GM23338 (cell line): ENCODE results near the gene TYMP. TPM values are rescaled to one million over a fixed set of nuclear protein-coding genes. Genes with fewer than 3 reads are reported as not detected.

Experiments
- ATAC-seq: fragments of 200-7000 bp; cut with Tn5 transposase; 3 replicates; pipeline ENCODE4 v1.9.1; 2020
- DNase-seq: peaks from one replicate; pipeline ENCODE4 v3.0.0-alpha.2; 2015; ENCODE audit warnings: low spot score
- H2AFZ ChIP-seq: fragments of 200-600 bp; sonication (generic); 2 replicates; pipeline ENCODE4 v1.8.0; 2016; ENCODE audit warnings: antibody characterized with exemption, mild to moderate bottlenecking, moderate library complexity
- H3F3A ChIP-seq: fragments of 200-600 bp; sonication (generic); replicated peaks from 2 replicates; pipeline ENCODE4 v1.8.0; 2017; ENCODE audit warnings: antibody characterized with exemption, mixed run types, low read depth
- H3K27ac ChIP-seq: fragments of 200-600 bp; sonication (generic); 2 replicates; pipeline ENCODE4 v1.6.1; 2016; ENCODE audit warnings: low read depth
- H3K27me3 ChIP-seq: fragments of 200-600 bp; sonication (generic); 2 replicates; pipeline ENCODE4 v1.8.0; 2016; ENCODE audit warnings: mild to moderate bottlenecking, mixed run types, moderate library complexity; ENCODE audit not compliant: insufficient read depth
- H3K36me3 ChIP-seq: fragments of 200-600 bp; sonication (generic); 2 replicates; pipeline ENCODE4 v1.8.0; 2016; ENCODE audit warnings: mild to moderate bottlenecking; ENCODE audit not compliant: insufficient read depth
- H3K4me1 ChIP-seq: fragments of 200-600 bp; sonication (generic); 2 replicates; pipeline ENCODE4 v1.8.0; 2016; ENCODE audit warnings: mild to moderate bottlenecking, moderate library complexity; ENCODE audit not compliant: insufficient read depth
- H3K4me2 ChIP-seq: fragments of 200-600 bp; sonication (generic); 2 replicates; pipeline ENCODE4 v1.7.1; 2017; ENCODE audit warnings: mixed run types
- H3K4me3 ChIP-seq: fragments of 200-600 bp; sonication (generic); 2 replicates; pipeline ENCODE4 v1.6.1; 2016; ENCODE audit warnings: mixed run types
- H3K79me2 ChIP-seq: fragments of 200-600 bp; sonication (generic); replicated peaks from 2 replicates; pipeline ENCODE4 v1.8.0; 2017; ENCODE audit warnings: mild to moderate bottlenecking; ENCODE audit not compliant: insufficient read depth
- H3K9me2 ChIP-seq: fragments of 200-600 bp; sonication (generic); 2 replicates; pipeline ENCODE4 v1.8.0; 2017; ENCODE audit not compliant: insufficient read depth
- H4K20me1 ChIP-seq: fragments of 200-600 bp; sonication (generic); replicated peaks from 2 replicates; pipeline ENCODE4 v1.8.0; 2017; ENCODE audit warnings: mild to moderate bottlenecking; ENCODE audit not compliant: insufficient read depth
- H3K27ac Mint-ChIP-seq: 2 replicates; pipeline ENCODE4 v1.8.0; 2020; ENCODE audit warnings: inconsistent platforms, mild to moderate bottlenecking, moderate library complexity, mixed read lengths
- H3K27me3 Mint-ChIP-seq: 3 replicates; pipeline ENCODE4 v1.8.0; 2022; ENCODE audit warnings: low read depth, mild to moderate bottlenecking, moderate library complexity, mixed read lengths, inconsistent platforms; ENCODE audit not compliant: insufficient read depth, poor library complexity
- H3K36me3 Mint-ChIP-seq: 3 replicates; pipeline ENCODE4 v1.8.0; 2021; ENCODE audit warnings: low read depth, mild to moderate bottlenecking, inconsistent platforms, moderate library complexity, mixed read lengths
- H3K4me1 Mint-ChIP-seq: 3 replicates; pipeline ENCODE4 v1.8.0; 2020; ENCODE audit warnings: mild to moderate bottlenecking, inconsistent platforms, mixed read lengths
- H3K4me3 Mint-ChIP-seq: 3 replicates; pipeline ENCODE4 v1.8.0; 2021; ENCODE audit warnings: moderate library complexity, mild to moderate bottlenecking, inconsistent platforms, mixed read lengths
- H3K9me3 Mint-ChIP-seq: 3 replicates; pipeline ENCODE4 v1.8.0; 2020; ENCODE audit warnings: moderate library complexity, mild to moderate bottlenecking, inconsistent platforms, mixed read lengths
- CREB1 ChIP-seq: fragments of 250-450 bp; sonication (Bioruptor Pico); IDR thresholded peaks from 2 replicates; pipeline ENCODE4 v1.5.0; 2020; ENCODE audit warnings: low read depth, mild to moderate bottlenecking, moderate library complexity
- CTCF ChIP-seq, 2 experiments: fragments of 200-600 bp in 1 of 2; sonication (generic) in 1 of 2; conservative IDR thresholded peaks; 2 replicates each; pipeline versions ENCODE4 v1.5.1 to v1.6.1; 2016 to 2017; ENCODE audit warnings: antibody characterized with exemption in 2 of 2, low read depth in 2 of 2, mild to moderate bottlenecking in 2 of 2, moderate library complexity in 1 of 2
- EZH2phosphoT487 ChIP-seq: fragments of 200-600 bp; sonication (generic); IDR thresholded peaks from one replicate; pipeline ENCODE4 v1.8.1; 2018; ENCODE audit warnings: antibody characterized with exemption; ENCODE audit not compliant: unreplicated experiment
- JUNB ChIP-seq: IDR thresholded peaks from one replicate; pipeline ENCODE4 v1.6.1; 2016; ENCODE audit warnings: antibody characterized with exemption; ENCODE audit not compliant: unreplicated experiment
- STAT1 ChIP-seq: IDR thresholded peaks from one replicate; pipeline ENCODE4 v1.6.1; 2016; ENCODE audit warnings: antibody characterized with exemption; ENCODE audit not compliant: unreplicated experiment
- ZNF114 ChIP-seq: fragments of 250-450 bp; sonication (Bioruptor Pico); IDR thresholded peaks from 2 replicates; pipeline ENCODE4 v1.5.0; 2020; ENCODE audit warnings: mild to moderate bottlenecking, moderate library complexity
- ZNF331 ChIP-seq: fragments of 250-450 bp; sonication (Bioruptor Pico); IDR thresholded peaks from 2 replicates; pipeline ENCODE4 v1.5.0; 2020; ENCODE audit warnings: low read depth, mild to moderate bottlenecking, moderate library complexity
- ZNF462 ChIP-seq: fragments of 250-450 bp; sonication (Bioruptor Pico); IDR thresholded peaks from 2 replicates; pipeline ENCODE4 v1.5.0; 2020; ENCODE audit warnings: mild to moderate bottlenecking, moderate library complexity
- polyA plus RNA-seq: library from polyadenylated mRNA; unstranded; fragments of >200 nt; fragmentation: Nextera tagmentation; extraction: Ambion mirVana; gene quantifications from 2 replicates; pipeline ENCODE4 v1.2.1, GENCODE V29; 2016
- total RNA-seq: library from RNA; depleted of rRNA; stranded (reverse); fragments of >200 nt; shearing (Covaris generic); gene quantifications from 2 replicates; pipeline ENCODE4 v1.2.3, GENCODE V29; 2014

TYMP gene
- total and polyA plus RNA-seq, 2 experiments from 2014 or later = 0.28 to 1.8 TPM

- H3K79me2 ChIP-seq = no peaks in the 10 kb centered on the region
- Mint-ChIP-seq H3K4me1 (peaks cover 3% of the 10 kb centered on the region; the same call in 1 of the 3 replicates), H3K36me3 (no peaks in the 10 kb centered on the region), H3K4me3 (no peak overlapping the region), H3K27me3 (peaks cover 12% of the 10 kb centered on the region), H3K9me3 (no peaks in the 10 kb centered on the region), H3K27ac (no peak overlapping the region)
- DNase-seq (no peak), ATAC-seq (no peak)
- H3K4me3 ChIP-seq = no peak overlapping the region
- TF ChIP-seq ZNF331 (no peak), ZNF462 (CRISPR knock-in tag) (no peak), ZNF114 (no peak), CREB1 (no peak), STAT1 (no peak), JUNB (no peak)
- no peaks in the 10 kb centered on the region for H3K36me3 ChIP-seq
- no peaks in the 10 kb centered on the region for H3F3A ChIP-seq
- H3K27me3 ChIP-seq = no peaks in the 10 kb centered on the region
- no peak overlapping the region for H2AFZ ChIP-seq
- H3K4me2 ChIP-seq = no peak overlapping the region
- H3K9me2 ChIP-seq = no peaks in the 10 kb centered on the region
- H3K4me1 ChIP-seq = no peaks in the 10 kb centered on the region
- H3K27ac ChIP-seq = no peak overlapping the region
- H4K20me1 ChIP-seq = no peaks in the 10 kb centered on the region
Observed at GRCh38 chr22:50488886-50489285, 40.9 kb downstream of the TYMP start.

- H3K36me3 Mint-ChIP-seq = 0 out of 3 replicates have a peak, but pooled peaks cover under 1% of the 10 kb centered on the region
- peaks cover 3% of the 10 kb centered on the region; the same call in 1 of the 3 replicates for H3K4me1 Mint-ChIP-seq
- Histone ChIP-seq H3K27me3 (no peaks in the 10 kb centered on the region), H3K79me2 (no peaks in the 10 kb centered on the region), H3K4me1 (no peaks in the 10 kb centered on the region), H3K4me3 (no peak overlapping the region), H2AFZ (no peak overlapping the region), H3K9me2 (no peaks in the 10 kb centered on the region), H4K20me1 (no peaks in the 10 kb centered on the region), H3K36me3 (no peaks in the 10 kb centered on the region), H3K27ac (no peak overlapping the region), H3F3A (no peaks in the 10 kb centered on the region), H3K4me2 (no peak overlapping the region)
- no peak overlapping the region for H3K27ac Mint-ChIP-seq
- no peaks in the 10 kb centered on the region for H3K9me3 Mint-ChIP-seq
- ATAC-seq (no peak), DNase-seq (no peak)
- peaks cover 9% of the 10 kb centered on the region for H3K27me3 Mint-ChIP-seq
- no peak overlapping the region for H3K4me3 Mint-ChIP-seq
- TF ChIP-seq EZH2phosphoT487 (no peak), JUNB (no peak), CTCF (conservative IDR thresholded peaks at IDR 0.05; ENCODE audit: low read depth in 2 of 2) (no peak), STAT1 (no peak), CREB1 (no peak)
Observed at GRCh38 chr22:50488006-50488677, 41.7 kb downstream of the TYMP start.
